B cell (primary cell): Measurements from ENCODE around the gene ICOS. TPM values are rescaled to one million over a fixed set of nuclear protein-coding genes. Genes with fewer than 3 reads are reported as not detected.

Source experiments
- ATAC-seq: fragments of 200-7000 bp; cut with Tn5 transposase; one replicate; pipeline ENCODE4 v1.10.0; 2021; ENCODE audit warnings: low read depth, mild to moderate bottlenecking, moderate number of reproducible peaks, moderate library complexity
- CTCF ChIA-PET: fragments of 350-600 bp; sonication (Branson Sonifier 250); formaldehyde crosslinking; loops from one replicate; lab custom pipeline; 2021; ENCODE audit warnings: antibody characterized with exemption, inconsistent platforms; lab: Charles Lee
- POLR2A ChIA-PET: fragments of 350-600 bp; sonication (Branson Sonifier 250); formaldehyde crosslinking; loops from one replicate; lab custom pipeline; 2021; ENCODE audit warnings: antibody characterized with exemption; lab: Charles Lee
- DNase-seq: peaks from one replicate; pipeline ENCODE4 v3.0.0; 2013
- H2AFZ ChIP-seq: 2 replicates; pipeline ENCODE4 v1.6.1; 2012; ENCODE audit warnings: mild to moderate bottlenecking, low read depth, low read length; ENCODE audit not compliant: insufficient read depth, poor library complexity, severe bottlenecking
- H3K27ac ChIP-seq, 2 donors: 1 replicate in 1 of 2; 2 replicates in 1 of 2; pipeline ENCODE4 v1.5.1; 2012 to 2013; ENCODE audit warnings: low read length in 2 of 2, mild to moderate bottlenecking in 2 of 2, moderate library complexity in 1 of 2
- H3K27me3 ChIP-seq, 4 experiments: fragments of 200-600 bp in 1 of 4; sonication (generic) in 1 of 4; replicated peaks in 1 of 4; 1 replicate in 2 of 4; 2 replicates in 2 of 4; pipeline versions ENCODE4 v1.6.1 to v1.7.0; 2013 to 2016; ENCODE audit warnings: low read length in 3 of 4, mild to moderate bottlenecking in 2 of 4, mixed read lengths in 1 of 4, moderate library complexity in 1 of 4; ENCODE audit not compliant: insufficient read depth in 4 of 4, control insufficient read depth in 3 of 4; ENCODE audit errors: control extremely low read depth in 1 of 4
- H3K36me3 ChIP-seq, 2 experiments: replicated peaks in 1 of 2; 1 replicate in 1 of 2; 2 replicates in 1 of 2; pipeline versions ENCODE4 v1.6.1 to v1.7.1; 2013; ENCODE audit warnings: low read length in 1 of 2; ENCODE audit not compliant: insufficient read depth in 2 of 2, control insufficient read depth in 1 of 2; ENCODE audit errors: control extremely low read depth in 1 of 2, extremely low read depth in 1 of 2
- H3K4me1 ChIP-seq, 2 donors: fragments of 200-600 bp in 1 of 2; sonication (generic) in 1 of 2; 1 replicate in 1 of 2; 2 replicates in 1 of 2; pipeline versions ENCODE4 v1.5.1 to v1.6.1; 2013 to 2017; ENCODE audit warnings: low read length in 2 of 2; ENCODE audit not compliant: control insufficient read depth in 2 of 2, insufficient read depth in 2 of 2
- H3K4me2 ChIP-seq: replicated peaks from 2 replicates; pipeline ENCODE3; 2012; ENCODE audit warnings: mild to moderate bottlenecking, low read depth, low read length; ENCODE audit not compliant: poor library complexity, severe bottlenecking
- H3K4me3 ChIP-seq, 5 experiments: fragments of 200-600 bp in 1 of 5; sonication (generic) in 1 of 5; 1 replicate in 3 of 5; 2 replicates in 2 of 5; pipeline versions ENCODE4 v1.5.1 to v1.7.0; 2011 to 2016; ENCODE audit warnings: low read length in 4 of 5, mild to moderate bottlenecking in 4 of 5, low read depth in 2 of 5, control low read depth in 1 of 5, moderate library complexity in 1 of 5; ENCODE audit not compliant: insufficient read depth in 1 of 5; ENCODE audit errors: control extremely low read depth in 1 of 5, extremely low read depth in 1 of 5
- H3K79me2 ChIP-seq: fragments of 200-600 bp; sonication (generic); one replicate; pipeline ENCODE4 v1.6.0; 2016; ENCODE audit warnings: low read length; ENCODE audit not compliant: control insufficient read depth, insufficient read depth
- H3K9ac ChIP-seq: fragments of 200-600 bp; sonication (generic); 2 replicates; pipeline ENCODE4 v1.6.1; 2017; ENCODE audit warnings: mild to moderate bottlenecking, low read length, moderate library complexity
- H3K9me3 ChIP-seq, 3 donors: one replicate each; pipeline versions ENCODE4 v1.6.1 to v1.7.1; 2013; ENCODE audit warnings: low read length in 2 of 3; ENCODE audit not compliant: control insufficient read depth in 2 of 3, insufficient read depth in 1 of 3; ENCODE audit errors: control extremely low read depth in 1 of 3
- H4K20me1 ChIP-seq: 2 replicates; pipeline ENCODE4 v1.6.0; 2012; ENCODE audit warnings: mild to moderate bottlenecking, low read length; ENCODE audit not compliant: insufficient read depth, control insufficient read depth, poor library complexity, severe bottlenecking
- H3K27ac Mint-ChIP-seq: one replicate; pipeline ENCODE4 v1.8.0; 2021; ENCODE audit warnings: mixed read lengths
- H3K27me3 Mint-ChIP-seq: one replicate; pipeline ENCODE4 v1.8.0; 2021; ENCODE audit warnings: mixed read lengths
- H3K4me1 Mint-ChIP-seq: one replicate; pipeline ENCODE4 v1.8.0; 2021; ENCODE audit warnings: mixed read lengths
- H3K4me3 Mint-ChIP-seq: one replicate; pipeline ENCODE4 v1.8.0; 2021; ENCODE audit warnings: mixed read lengths
- H3K9me3 Mint-ChIP-seq: one replicate; pipeline ENCODE4 v1.8.0; 2022; ENCODE audit warnings: mixed read lengths; ENCODE audit not compliant: insufficient read depth
- EZH2 ChIP-seq: IDR thresholded peaks from 2 replicates; pipeline ENCODE4 v1.6.1; 2012; ENCODE audit warnings: borderline replicate concordance, low read depth, mild to moderate bottlenecking, moderate library complexity, low read length; ENCODE audit not compliant: insufficient read depth, poor library complexity, severe bottlenecking
- whole genome bisulfite sequencing: methylation state at CpG from one replicate; pipeline ENCODE4 v1.1.5; 2013; ENCODE audit warnings: missing lambda C conversion rate; ENCODE audit not compliant: insufficient coverage; 5-methylcytosine and 5-hydroxymethylcytosine counted together
- intact Hi-C: fragments of 100-400 bp; cut with micrococcal nuclease; formaldehyde crosslinking; loops from one replicate; pipeline ENCODE4 v1.10.0; 2022
- polyA plus RNA-seq: library from polyadenylated mRNA; depleted of rRNA; stranded (reverse); fragments of >200 nt; gene quantifications from 2 replicates; pipeline ENCODE4 v1.2.3, GENCODE V29; 2012
- total RNA-seq, 2 donors: library from RNA; stranded (reverse); fragments of 120-200 nt in 1 of 2; gene quantifications; 1 replicate in 1 of 2; 2 replicates in 1 of 2; pipeline versions ENCODE4 v1.2.3 to v1.2.4, GENCODE V29; 2013 to 2022
- TF ChIP-seq, protein P1 (sequence below): fragments of 200-600 bp; IDR thresholded peaks from one replicate; pipeline ENCODE4 v1.8.0; 2022; ENCODE audit warnings: antibody characterized with exemption, mild to moderate bottlenecking

Gene ICOS
- total and polyA plus RNA-seq, 2 donors (not counting 1 experiment from before 2014, with no cell fraction given), result 0.21 TPM; not detected in 1

DNA sequence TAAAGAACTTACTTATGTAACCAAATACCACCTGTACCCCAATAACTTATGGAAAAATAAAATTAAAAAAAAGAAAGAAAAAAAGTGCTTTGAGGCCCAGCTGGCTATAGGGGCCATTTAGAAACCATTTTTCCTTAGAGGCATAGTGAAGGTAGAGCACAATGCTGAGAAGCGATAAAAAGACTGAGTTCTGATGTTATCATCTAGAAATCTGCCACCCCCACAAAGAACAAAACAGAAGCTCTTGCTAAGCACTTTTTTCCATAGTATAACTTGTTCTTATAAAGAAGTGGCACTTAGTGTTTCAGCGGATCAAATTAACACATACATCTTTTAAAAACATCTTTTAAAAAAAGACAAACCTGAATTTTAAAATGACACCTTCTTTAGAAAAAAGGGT, 51.4 kb downstream of the ICOS start:
- POLR2A ChIA-PET, result no interaction called here
- CTCF ChIA-PET, result no interaction called here
- Mint-ChIP-seq H3K27me3 (peaks cover 8% of the 10 kb centered on the region), H3K4me1 (no peaks in the 10 kb centered on the region), H3K9me3 (no peaks in the 10 kb centered on the region), H3K4me3 (no peak overlapping the region), H3K27ac (no peak overlapping the region)
- no peak for TF ChIP-seq EZH2
- TF ChIP-seq, protein P1, sequence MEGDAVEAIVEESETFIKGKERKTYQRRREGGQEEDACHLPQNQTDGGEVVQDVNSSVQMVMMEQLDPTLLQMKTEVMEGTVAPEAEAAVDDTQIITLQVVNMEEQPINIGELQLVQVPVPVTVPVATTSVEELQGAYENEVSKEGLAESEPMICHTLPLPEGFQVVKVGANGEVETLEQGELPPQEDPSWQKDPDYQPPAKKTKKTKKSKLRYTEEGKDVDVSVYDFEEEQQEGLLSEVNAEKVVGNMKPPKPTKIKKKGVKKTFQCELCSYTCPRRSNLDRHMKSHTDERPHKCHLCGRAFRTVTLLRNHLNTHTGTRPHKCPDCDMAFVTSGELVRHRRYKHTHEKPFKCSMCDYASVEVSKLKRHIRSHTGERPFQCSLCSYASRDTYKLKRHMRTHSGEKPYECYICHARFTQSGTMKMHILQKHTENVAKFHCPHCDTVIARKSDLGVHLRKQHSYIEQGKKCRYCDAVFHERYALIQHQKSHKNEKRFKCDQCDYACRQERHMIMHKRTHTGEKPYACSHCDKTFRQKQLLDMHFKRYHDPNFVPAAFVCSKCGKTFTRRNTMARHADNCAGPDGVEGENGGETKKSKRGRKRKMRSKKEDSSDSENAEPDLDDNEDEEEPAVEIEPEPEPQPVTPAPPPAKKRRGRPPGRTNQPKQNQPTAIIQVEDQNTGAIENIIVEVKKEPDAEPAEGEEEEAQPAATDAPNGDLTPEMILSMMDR, result no peak
- Histone ChIP-seq H3K4me2 (no peak overlapping the region), H3K4me1 (no peaks in the 10 kb centered on the region), H3K27ac (no peak overlapping the region), H3K36me3 (no peaks in the 10 kb centered on the region), H3K9me3 (no peaks in the 10 kb centered on the region), H3K79me2 (no peaks in the 10 kb centered on the region), H3K4me3 (no peak overlapping the region), H2AFZ (no peak overlapping the region), H4K20me1 (no peaks in the 10 kb centered on the region), H3K9ac (no peak overlapping the region), H3K27me3 (peaks cover 0 to 7% (median 0%) of the 10 kb centered on the region in 4 experiments)
- no peak for ATAC-seq
- intact Hi-C loops, result no loop called here
- DNase-seq, result no peak
- no CpG with 5 or more reads among the region's 2 CpGs for WGBS

DNA sequence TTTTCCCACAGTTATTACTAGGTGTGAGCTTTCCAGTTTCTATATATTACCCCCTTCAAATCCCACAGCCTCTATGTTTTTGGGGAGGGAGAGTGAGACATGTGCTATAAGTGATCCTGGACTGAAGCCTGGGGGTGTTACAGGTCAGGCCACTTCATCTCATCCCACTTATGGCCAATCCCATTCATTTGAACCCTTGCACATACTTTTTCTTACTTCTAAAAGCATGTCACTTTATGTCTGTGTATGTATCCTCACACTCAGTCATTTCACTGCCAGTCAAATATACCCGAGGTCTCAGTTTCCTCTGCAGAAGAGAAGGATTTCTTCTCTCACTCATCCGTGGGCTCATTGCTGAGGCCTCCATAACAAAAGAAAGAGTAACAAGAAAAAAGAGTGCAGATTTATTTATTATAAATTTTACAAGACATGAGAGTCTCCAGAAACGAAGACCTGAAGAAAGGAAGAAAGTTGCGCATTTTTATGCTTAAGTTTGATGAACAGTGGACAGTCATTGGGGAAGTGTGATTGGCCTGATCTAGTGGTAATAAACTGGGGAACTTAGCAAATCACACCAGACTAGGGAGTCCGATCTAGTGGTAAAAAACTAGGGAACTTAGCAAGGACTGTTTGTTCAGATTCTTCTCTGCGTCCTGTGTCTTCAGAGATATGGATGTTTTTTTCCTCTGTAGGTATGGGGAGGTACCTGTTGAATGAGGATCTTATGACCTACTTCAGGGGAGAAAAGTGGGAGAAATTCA, 52.1 kb downstream of the ICOS start:
- whole genome bisulfite sequencing, result 70% methylated on average over 4 of the region's 6 CpGs
- no peak overlapping the region for H3K9ac ChIP-seq
- intact Hi-C loops, result no loop called here
- peaks cover 0 to 7% (median 0%) of the 10 kb centered on the region in 4 experiments for H3K27me3 ChIP-seq
- DNase-seq, result no peak
- H3K36me3 ChIP-seq, result no peaks in the 10 kb centered on the region
- TF ChIP-seq, protein P1, result no peak
- no peak for TF ChIP-seq EZH2
- no peak overlapping the region for H3K27ac ChIP-seq
- POLR2A ChIA-PET, result no interaction called here
- no peaks in the 10 kb centered on the region for H3K79me2 ChIP-seq
- Mint-ChIP-seq H3K9me3 (no peaks in the 10 kb centered on the region), H3K4me1 (no peaks in the 10 kb centered on the region), H3K4me3 (no peak overlapping the region), H3K27ac (no peak overlapping the region), H3K27me3 (peaks cover 8% of the 10 kb centered on the region)
- no peak overlapping the region for H3K4me3 ChIP-seq
- H3K4me2 ChIP-seq, result no peak overlapping the region
- no peaks in the 10 kb centered on the region for H3K4me1 ChIP-seq
- CTCF ChIA-PET, result no interaction called here
- no peaks in the 10 kb centered on the region for H3K9me3 ChIP-seq
- ATAC-seq, result no peak
- no peaks in the 10 kb centered on the region for H4K20me1 ChIP-seq
- H2AFZ ChIP-seq, result no peak overlapping the region
